ENCODE results near the gene CUL5.

The CUL5 gene

GRCh38 chr11:108142304-108142703 lies 133.6 kb downstream of the CUL5 start:
- Mint-ChIP-seq H3K4me1 (ENCODE audit: low read depth) (no peaks in the 10 kb centered on the region), H3K27ac (no peak overlapping the region), H3K27me3 (no peaks in the 10 kb centered on the region), H3K4me3 (no peak overlapping the region), H3K9me3 (no peaks in the 10 kb centered on the region), H3K36me3 (ENCODE audit: low read depth) (peaks cover 88% of the 10 kb centered on the region)
- intact Hi-C loops (cut with micrococcal nuclease), result no loop called here

GRCh38 chr11:108144615-108145014 lies 135.9 kb downstream of the CUL5 start:
- intact Hi-C loops (cut with micrococcal nuclease), result no loop called here

GRCh38 chr11:108147150-108147549 lies 138.5 kb downstream of the CUL5 start:
- Mint-ChIP-seq H3K27ac (no peak overlapping the region), H3K27me3 (no peaks in the 10 kb centered on the region), H3K4me3 (no peak overlapping the region), H3K9me3 (no peaks in the 10 kb centered on the region), H3K36me3 (ENCODE audit: low read depth) (peaks cover 98% of the 10 kb centered on the region), H3K4me1 (ENCODE audit: low read depth) (no peaks in the 10 kb centered on the region)
- intact Hi-C loops (cut with micrococcal nuclease), result no loop called here

More at GRCh38 chr11:108144615-108145014, 135.9 kb downstream of the CUL5 start:
- Mint-ChIP-seq H3K27me3 (no peaks in the 10 kb centered on the region), H3K4me1 (ENCODE audit: low read depth) (no peaks in the 10 kb centered on the region), H3K27ac (no peak overlapping the region), H3K9me3 (no peaks in the 10 kb centered on the region), H3K4me3 (no peak overlapping the region), H3K36me3 (ENCODE audit: low read depth) (peaks cover 88% of the 10 kb centered on the region)

- Mint-ChIP-seq H3K4me1 (ENCODE audit: low read depth) (no peaks in the 10 kb centered on the region), H3K27ac (no peak overlapping the region), H3K9me3 (no peaks in the 10 kb centered on the region), H3K27me3 (no peaks in the 10 kb centered on the region), H3K4me3 (no peak overlapping the region), H3K36me3 (ENCODE audit: low read depth) (peaks cover 90% of the 10 kb centered on the region)
- intact Hi-C loops (cut with micrococcal nuclease), result no loop called here
Measured at GRCh38 chr11:108148556-108148955, 139.9 kb downstream of the CUL5 start.

- Mint-ChIP-seq H3K27ac (no peak overlapping the region), H3K4me3 (no peak overlapping the region), H3K9me3 (no peaks in the 10 kb centered on the region), H3K36me3 (ENCODE audit: low read depth) (peaks cover 65% of the 10 kb centered on the region), H3K27me3 (no peaks in the 10 kb centered on the region), H3K4me1 (ENCODE audit: low read depth) (no peaks in the 10 kb centered on the region)
- intact Hi-C loops (cut with micrococcal nuclease), result no loop called here
Measured at GRCh38 chr11:108154591-108154990, 145.9 kb downstream of the CUL5 start.
